HG03432 (cell line): ENCODE results near the gene SFI1.
"Not testable (repeated sequence)": the region's sequence is repeated elsewhere in the genome, so short reads cannot be mapped to it uniquely, and the experiment has no call there.

Experiments used
- ATAC-seq: cut with Tn5 transposase; IDR thresholded peaks from one replicate; pipeline ENCODE4 v1.9.1; 2021; ENCODE audit warnings: mild to moderate bottlenecking, moderate library complexity; ENCODE audit not compliant: unreplicated experiment

Gene SFI1

GRCh38 chr22:31630331-31631329 is 134.3 kb downstream of the SFI1 start:
- peak; percentile 61 for ATAC-seq

- ATAC-seq = no peak
Observed at GRCh38 chr22:31631436-31631835, 135.1 kb downstream of the SFI1 start.

GRCh38 chr22:31635638-31636306 is 139.4 kb downstream of the SFI1 start:
- no peak for ATAC-seq

- peak; percentile 45 for ATAC-seq
Observed at GRCh38 chr22:31637447-31637890, 141.1 kb downstream of the SFI1 start.

GRCh38 chr22:31637891-31638618 is 141.7 kb downstream of the SFI1 start:
- no peak for ATAC-seq

- no peak for ATAC-seq
Observed at GRCh38 chr22:31639436-31640039, 143.2 kb downstream of the SFI1 start.

GRCh38 chr22:31646186-31647019 is 150.1 kb downstream of the SFI1 start:
- ATAC-seq = peak; percentile 58

- no peak for ATAC-seq
Observed at GRCh38 chr22:31647066-31647465, 150.7 kb downstream of the SFI1 start.

- no peak for ATAC-seq
Observed at GRCh38 chr22:31647523-31648320, 151.4 kb downstream of the SFI1 start.

GRCh38 chr22:31650391-31650790 is 154.1 kb downstream of the SFI1 start:
- no peak for ATAC-seq

- ATAC-seq = no peak
Observed at GRCh38 chr22:31651664-31652063, 155.3 kb downstream of the SFI1 start.

GRCh38 chr22:31652088-31652487 is 155.8 kb downstream of the SFI1 start:
- no peak for ATAC-seq

GRCh38 chr22:31652911-31653684 is 156.8 kb downstream of the SFI1 start:
- no peak for ATAC-seq

- no peak for ATAC-seq
Observed at GRCh38 chr22:31653944-31654343, 157.6 kb downstream of the SFI1 start.

GRCh38 chr22:31654408-31654807 is 158.1 kb downstream of the SFI1 start:
- no peak for ATAC-seq

GRCh38 chr22:31659246-31659645 is 162.9 kb downstream of the SFI1 start:
- no peak for ATAC-seq

- ATAC-seq = not testable (repeated sequence)
Observed at GRCh38 chr22:31660860-31661341, 164.6 kb downstream of the SFI1 start.
